Endodermal cell (in vitro differentiated cells): ENCODE results near the gene ST6GALNAC4. TPM values are rescaled to one million over a fixed set of nuclear protein-coding genes. Genes with fewer than 3 reads are reported as not detected.

Experiments
- DNase-seq: peaks from one replicate; pipeline ENCODE4 v3.0.0-alpha.2; 2017
- H3K27ac ChIP-seq: 2 replicates; pipeline ENCODE4 v1.5.1; 2013; ENCODE audit warnings: mild to moderate bottlenecking, low read depth, low read length, moderate library complexity
- H3K27me3 ChIP-seq: 2 replicates; pipeline ENCODE4 v1.6.1; 2013; ENCODE audit warnings: mild to moderate bottlenecking, low read length, moderate library complexity; ENCODE audit not compliant: insufficient read depth, control insufficient read depth, poor library complexity, severe bottlenecking
- H3K36me3 ChIP-seq: 2 replicates; pipeline ENCODE4 v1.7.0; 2013; ENCODE audit warnings: mild to moderate bottlenecking, low read length, moderate library complexity; ENCODE audit not compliant: control insufficient read depth, insufficient read depth
- H3K4me1 ChIP-seq: one replicate; pipeline ENCODE4 v1.7.0; 2013; ENCODE audit warnings: low read length; ENCODE audit not compliant: control insufficient read depth, insufficient read depth
- H3K4me3 ChIP-seq: 2 replicates; pipeline ENCODE4 v1.5.1; 2013; ENCODE audit warnings: mild to moderate bottlenecking, low read length, moderate library complexity
- H3K9ac ChIP-seq: 2 replicates; pipeline ENCODE4 v1.6.1; 2013; ENCODE audit warnings: mild to moderate bottlenecking, low read length, moderate library complexity; ENCODE audit not compliant: poor library complexity, severe bottlenecking; ENCODE audit errors: extremely low read depth
- H3K9me3 ChIP-seq: 2 replicates; pipeline ENCODE4 v1.6.1; 2013; ENCODE audit warnings: mild to moderate bottlenecking, low read length, moderate library complexity; ENCODE audit not compliant: control insufficient read depth
- H3K27ac Mint-ChIP-seq: 2 replicates; pipeline ENCODE4 v1.8.0; 2020; ENCODE audit warnings: mixed read lengths
- H3K27me3 Mint-ChIP-seq: 2 replicates; pipeline ENCODE4 v1.8.0; 2021; ENCODE audit warnings: mild to moderate bottlenecking, mixed read lengths; ENCODE audit not compliant: insufficient read depth
- H3K36me3 Mint-ChIP-seq: 2 replicates; pipeline ENCODE4 v1.8.0; 2020; ENCODE audit warnings: low read depth, mixed read lengths
- H3K4me1 Mint-ChIP-seq: 2 replicates; pipeline ENCODE4 v1.8.0; 2020; ENCODE audit warnings: mixed read lengths
- H3K4me3 Mint-ChIP-seq: 2 replicates; pipeline ENCODE4 v1.8.0; 2020; ENCODE audit warnings: mild to moderate bottlenecking, moderate library complexity, mixed read lengths
- H3K9me3 Mint-ChIP-seq: 2 replicates; pipeline ENCODE4 v1.8.0; 2020; ENCODE audit warnings: mild to moderate bottlenecking, mixed read lengths
- WGBS, 2 experiments: methylation state at CpG; one replicate each; pipeline versions ENCODE4 v1.1.5 to v1.1.7; 2013; ENCODE audit warnings: missing lambda C conversion rate in 2 of 2, mixed read lengths in 1 of 2; ENCODE audit not compliant: insufficient coverage in 1 of 2, insufficient read length in 1 of 2; 5-methylcytosine and 5-hydroxymethylcytosine counted together
- total RNA-seq, 2 donors: library from RNA; stranded (reverse); fragmentation: NEBNext Ultra II Directional in 1 of 2; extraction: Animal tissue kit (Norgen Biotek cat#: 25700) in 1 of 2; gene quantifications; 2 replicates in 1 of 2; 3 replicates in 1 of 2; pipeline ENCODE4 v1.2.1, GENCODE V29; 2021
- TF ChIP-seq, protein P1 (sequence below): fragments of 200-600 bp; sonication (generic); conservative IDR thresholded peaks from 2 replicates; pipeline ENCODE4 v1.5.0; 2021; ENCODE audit warnings: antibody characterized with exemption, mild to moderate bottlenecking

Gene ST6GALNAC4
- total RNA-seq, 2 donors from 2014 or later: 8.3 to 12.7 TPM

DNA sequence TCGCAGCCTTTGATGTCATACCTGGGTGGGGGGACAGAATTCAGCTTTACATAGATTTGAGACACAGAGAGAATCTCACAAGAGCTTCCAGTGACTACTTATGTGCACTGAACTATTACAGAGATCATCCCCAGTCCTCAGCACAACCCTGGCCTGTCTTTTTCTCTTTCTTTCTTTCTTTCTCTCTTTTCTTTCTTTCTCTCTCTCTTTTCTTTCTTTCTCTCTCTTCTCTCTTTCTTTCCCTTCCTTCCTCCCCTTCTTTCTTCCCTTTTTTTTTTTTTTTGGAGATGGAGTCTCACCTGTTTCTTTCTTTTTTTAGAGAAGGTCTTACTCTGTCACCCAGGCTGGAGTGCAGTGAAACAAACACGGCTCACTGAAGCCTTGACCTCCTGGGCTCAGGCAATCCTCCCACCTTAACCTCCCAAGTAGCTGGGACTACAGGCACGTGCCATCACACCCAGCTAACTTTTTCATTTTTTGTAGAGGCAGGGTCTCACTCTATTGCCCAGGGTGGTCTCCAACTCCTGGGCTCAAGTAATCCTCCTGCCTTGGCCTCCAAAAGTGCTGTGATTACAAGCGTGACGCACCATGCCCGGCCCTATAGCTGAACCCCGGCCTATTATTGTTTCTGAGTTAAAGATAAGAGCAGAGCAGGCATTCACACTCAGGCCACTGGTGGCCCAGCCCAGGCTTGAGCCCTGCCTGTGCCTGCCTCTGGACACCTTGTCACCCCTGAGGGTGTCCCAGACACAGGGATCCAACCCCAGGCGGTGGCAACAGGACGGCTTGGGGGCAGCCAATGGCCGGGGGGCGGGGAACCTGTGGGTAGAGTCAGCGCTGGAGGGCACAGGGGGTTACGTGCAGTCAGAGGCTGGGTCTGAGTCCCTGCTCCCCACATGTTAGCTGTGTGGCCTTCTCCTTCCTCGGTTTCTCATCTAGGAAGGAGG is 9.4 kb upstream of the ST6GALNAC4 start:
- Mint-ChIP-seq H3K27me3 (peaks cover 59% of the 10 kb centered on the region), H3K27ac (no peak overlapping the region), H3K4me1 (peaks cover 7% of the 10 kb centered on the region), H3K4me3 (peak overlapping the region; percentile 76), H3K36me3 (no peaks in the 10 kb centered on the region), H3K9me3 (no peaks in the 10 kb centered on the region)
- H3K9ac ChIP-seq: no peak overlapping the region
- 66 to 69% methylated on average over 10 to 14 of the region's 14 CpGs for WGBS, 2 experiments
- peak; percentile 67 for DNase-seq
- TF ChIP-seq, protein P1, sequence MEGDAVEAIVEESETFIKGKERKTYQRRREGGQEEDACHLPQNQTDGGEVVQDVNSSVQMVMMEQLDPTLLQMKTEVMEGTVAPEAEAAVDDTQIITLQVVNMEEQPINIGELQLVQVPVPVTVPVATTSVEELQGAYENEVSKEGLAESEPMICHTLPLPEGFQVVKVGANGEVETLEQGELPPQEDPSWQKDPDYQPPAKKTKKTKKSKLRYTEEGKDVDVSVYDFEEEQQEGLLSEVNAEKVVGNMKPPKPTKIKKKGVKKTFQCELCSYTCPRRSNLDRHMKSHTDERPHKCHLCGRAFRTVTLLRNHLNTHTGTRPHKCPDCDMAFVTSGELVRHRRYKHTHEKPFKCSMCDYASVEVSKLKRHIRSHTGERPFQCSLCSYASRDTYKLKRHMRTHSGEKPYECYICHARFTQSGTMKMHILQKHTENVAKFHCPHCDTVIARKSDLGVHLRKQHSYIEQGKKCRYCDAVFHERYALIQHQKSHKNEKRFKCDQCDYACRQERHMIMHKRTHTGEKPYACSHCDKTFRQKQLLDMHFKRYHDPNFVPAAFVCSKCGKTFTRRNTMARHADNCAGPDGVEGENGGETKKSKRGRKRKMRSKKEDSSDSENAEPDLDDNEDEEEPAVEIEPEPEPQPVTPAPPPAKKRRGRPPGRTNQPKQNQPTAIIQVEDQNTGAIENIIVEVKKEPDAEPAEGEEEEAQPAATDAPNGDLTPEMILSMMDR: no peak
- peak overlapping the region; percentile 75 for H3K4me3 ChIP-seq
- peaks cover 59% of the 10 kb centered on the region for H3K27me3 ChIP-seq
- no peaks in the 10 kb centered on the region for H3K36me3 ChIP-seq
- H3K4me1 ChIP-seq: no peaks in the 10 kb centered on the region
- H3K9me3 ChIP-seq: no peaks in the 10 kb centered on the region
- no peak overlapping the region for H3K27ac ChIP-seq

DNA sequence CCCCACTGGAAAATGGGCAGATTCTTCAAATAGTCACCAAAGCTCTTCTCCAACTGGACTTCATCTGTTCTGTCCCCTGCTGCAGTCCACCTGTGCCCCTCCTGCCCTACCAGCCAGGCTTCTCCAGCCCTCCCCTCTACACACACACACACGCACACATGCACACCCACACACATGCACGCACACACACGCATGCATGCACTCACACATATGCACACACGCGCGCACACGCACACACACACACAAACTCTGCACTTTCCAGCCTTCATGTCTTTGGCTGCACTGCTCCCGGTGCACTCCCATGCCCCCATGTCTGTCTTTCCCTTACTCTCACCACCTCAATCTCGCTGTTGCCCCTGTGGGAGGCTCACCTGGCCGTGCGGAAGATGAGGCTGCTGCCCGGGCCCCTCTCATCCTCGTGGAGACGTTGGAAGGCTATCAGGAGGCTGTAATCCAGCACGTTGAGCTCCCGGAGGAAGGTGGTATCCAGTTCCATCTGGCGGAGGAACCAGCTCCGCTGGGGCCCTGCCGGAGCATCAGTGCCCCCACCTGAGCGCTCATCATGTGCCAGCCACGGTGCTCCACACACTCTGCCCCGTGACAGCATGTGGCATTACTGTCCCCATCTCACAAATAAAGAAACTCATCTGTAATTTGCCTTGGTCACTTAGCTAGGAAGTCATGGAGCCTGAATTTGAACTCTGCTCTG is 8.0 kb upstream of the ST6GALNAC4 start:
- H3K27ac ChIP-seq: no peak overlapping the region
- Mint-ChIP-seq H3K4me3 (no peak overlapping the region), H3K27ac (no peak overlapping the region), H3K27me3 (peaks cover 60% of the 10 kb centered on the region), H3K36me3 (no peaks in the 10 kb centered on the region), H3K4me1 (peaks cover under 1% of the 10 kb centered on the region), H3K9me3 (no peaks in the 10 kb centered on the region)
- H3K4me3 ChIP-seq: no peak overlapping the region
- peaks cover 54% of the 10 kb centered on the region for H3K27me3 ChIP-seq
- no peak overlapping the region for H3K9ac ChIP-seq
- no peak for DNase-seq
- TF ChIP-seq, protein P1: no peak
- H3K9me3 ChIP-seq: no peaks in the 10 kb centered on the region
- no peaks in the 10 kb centered on the region for H3K36me3 ChIP-seq
- 89 to 91% methylated on average over 16 to 22 of the region's 22 CpGs for WGBS, 2 experiments
- no peaks in the 10 kb centered on the region for H3K4me1 ChIP-seq

GRCh38 chr9:127923771-127924170 is 6.9 kb upstream of the ST6GALNAC4 start:
- no peaks in the 10 kb centered on the region for H3K4me1 Mint-ChIP-seq
- no peaks in the 10 kb centered on the region for H3K9me3 Mint-ChIP-seq
- no peak overlapping the region for H3K4me3 Mint-ChIP-seq
- Histone ChIP-seq H3K27ac (no peak overlapping the region), H3K36me3 (no peaks in the 10 kb centered on the region), H3K9me3 (no peaks in the 10 kb centered on the region), H3K27me3 (peaks cover 43% of the 10 kb centered on the region), H3K4me1 (no peaks in the 10 kb centered on the region), H3K4me3 (no peak overlapping the region), H3K9ac (no peak overlapping the region)
- H3K27ac Mint-ChIP-seq: no peak overlapping the region
- H3K27me3 Mint-ChIP-seq: peaks cover 49% of the 10 kb centered on the region
- H3K36me3 Mint-ChIP-seq: no peaks in the 10 kb centered on the region
- TF ChIP-seq, protein P1: no peak
- DNase-seq: no peak
- WGBS, 2 experiments: 90 to 91% methylated on average over 8 of the region's 8 CpGs
